ENCODE results near the gene KLHL13.
"Not testable (repeated sequence)": the region's sequence is repeated elsewhere in the genome, so short reads cannot be mapped to it uniquely, and the experiment has no call there.

Gene KLHL13

GRCh38 chrX:118066867-118067515, 49.6 kb downstream of the KLHL13 start:
- DNase-seq (ENCODE audit: low read depth) = no peak

DNA sequence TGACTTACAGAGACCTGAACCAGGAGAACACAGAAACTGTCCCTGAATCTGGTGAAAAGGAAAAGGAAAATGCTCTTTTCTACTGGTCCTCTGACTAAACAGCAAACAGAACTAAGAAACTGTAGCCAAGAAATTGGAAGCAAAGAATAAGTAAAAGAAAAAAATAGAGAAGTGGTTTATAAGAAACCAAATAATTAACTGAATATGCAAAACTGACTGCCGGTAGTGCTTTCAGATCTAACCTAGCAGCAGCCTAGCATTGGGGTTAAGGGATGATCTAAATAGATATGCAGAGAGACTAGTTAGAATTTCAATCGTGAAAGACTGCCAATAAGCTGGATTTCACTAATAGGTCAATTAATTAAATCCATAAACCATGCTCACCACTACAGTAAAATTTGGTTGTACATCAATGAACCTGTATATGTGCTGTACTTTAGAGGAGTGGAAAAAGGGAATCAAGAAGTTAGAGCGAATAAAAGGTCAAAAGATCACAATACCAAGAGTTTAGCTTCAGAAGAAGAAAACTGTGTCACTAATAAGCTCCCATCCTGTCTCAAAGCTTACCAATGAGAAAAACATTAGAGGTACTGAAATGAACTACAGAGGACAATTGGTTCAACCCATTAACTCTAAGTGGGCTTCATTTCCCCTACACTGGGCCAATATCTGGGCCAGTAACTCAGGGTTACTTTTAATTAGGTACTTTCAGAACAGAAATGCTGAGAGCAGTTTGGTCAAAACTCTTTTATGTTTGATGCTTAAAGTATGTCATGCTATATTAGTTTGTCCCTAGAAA, 53.6 kb downstream of the KLHL13 start:
- DNase-seq (ENCODE audit: low read depth) = no peak

DNA sequence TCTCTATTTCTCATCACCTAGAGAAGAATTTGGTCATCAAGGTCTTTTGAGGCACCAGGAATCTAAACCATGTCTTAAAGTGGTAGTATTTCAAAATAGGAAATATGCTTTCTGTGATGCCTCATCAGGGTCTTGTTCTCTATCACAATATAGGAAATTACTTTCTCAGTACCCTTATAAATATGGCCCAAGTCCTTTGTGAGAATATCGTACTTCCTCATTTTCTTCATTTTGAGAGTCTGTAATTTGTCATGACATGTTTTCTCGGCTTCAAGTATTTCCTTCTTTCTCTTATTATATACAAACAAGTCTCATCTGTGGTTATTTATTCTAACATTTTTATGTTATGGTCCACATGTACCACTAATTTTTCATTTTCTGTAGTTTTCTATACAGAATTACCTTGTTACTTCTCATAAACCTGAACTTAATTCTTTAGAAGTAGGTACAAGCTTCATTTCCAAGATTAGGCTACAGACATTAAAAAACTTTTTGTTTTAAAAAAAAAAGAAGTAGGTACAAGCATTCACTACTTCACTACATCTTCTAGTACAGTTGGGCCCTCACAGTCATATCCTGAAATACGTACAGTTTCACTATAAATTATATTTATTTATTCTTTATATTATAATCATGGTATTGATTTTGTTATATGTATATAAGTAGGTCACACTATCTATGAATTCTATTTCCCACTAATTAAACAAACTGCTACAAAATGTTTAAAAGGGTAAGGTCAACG, 54.4 kb downstream of the KLHL13 start:
- DNase-seq (ENCODE audit: low read depth) = no peak

DNA sequence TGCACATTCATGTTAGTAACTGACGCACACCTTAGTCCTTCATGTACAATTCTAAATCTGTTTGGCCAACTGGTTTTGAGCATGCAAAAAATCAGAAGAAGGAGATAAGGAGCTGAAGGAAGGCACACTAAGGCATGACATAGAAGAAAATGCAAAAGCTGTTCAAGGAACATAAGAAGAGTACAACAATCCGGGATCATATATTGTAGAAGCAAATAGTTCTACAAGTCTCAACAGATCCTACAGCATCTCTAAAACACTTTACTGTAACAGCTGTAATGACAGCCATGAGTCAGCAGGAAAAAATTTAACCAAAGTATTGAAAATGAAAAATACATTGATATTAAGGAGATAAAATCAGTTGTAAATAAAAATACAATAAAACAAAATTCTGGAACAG, 57.7 kb downstream of the KLHL13 start:
- no peak for DNase-seq (ENCODE audit: low read depth)

DNA sequence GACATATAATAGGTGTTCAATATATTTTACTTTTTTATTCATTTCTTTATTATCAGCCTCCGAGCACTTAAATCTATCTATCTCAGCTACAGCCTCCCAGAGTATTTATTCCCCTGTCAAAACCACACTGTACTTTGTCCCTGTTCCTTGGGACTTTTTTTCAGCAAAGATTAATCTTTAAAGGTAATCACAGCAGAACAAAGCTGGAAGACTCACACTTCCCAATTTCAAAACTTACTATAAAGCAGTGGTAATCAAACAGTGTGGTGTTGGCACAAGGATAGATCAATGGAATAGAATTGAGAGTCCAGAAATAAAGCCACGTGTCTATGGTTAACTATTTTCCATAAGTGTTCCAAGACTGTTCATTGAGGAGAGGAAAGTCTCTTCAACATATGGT, 59.7 kb downstream of the KLHL13 start:
- no peak for DNase-seq (ENCODE audit: low read depth)

DNA sequence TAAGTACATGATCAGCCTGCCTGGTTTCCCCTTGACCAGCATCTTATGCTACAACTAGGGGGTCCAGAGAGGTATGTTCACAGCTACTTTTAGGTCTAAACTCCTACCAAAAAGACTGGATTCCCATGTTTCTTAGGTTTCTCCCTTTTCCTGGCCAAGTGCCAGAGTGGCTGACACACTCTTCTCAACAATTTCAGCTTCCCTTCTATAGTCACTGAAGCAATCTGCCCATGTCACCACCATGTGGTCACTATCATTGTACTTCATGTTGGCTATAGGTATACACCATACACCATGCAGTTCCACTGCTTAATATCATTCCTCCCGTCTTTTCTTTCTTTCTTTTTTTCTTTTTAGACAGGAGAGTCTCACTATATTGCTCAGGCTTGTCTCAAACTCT, 66.9 kb downstream of the KLHL13 start:
- DNase-seq (ENCODE audit: low read depth) = no peak

DNA sequence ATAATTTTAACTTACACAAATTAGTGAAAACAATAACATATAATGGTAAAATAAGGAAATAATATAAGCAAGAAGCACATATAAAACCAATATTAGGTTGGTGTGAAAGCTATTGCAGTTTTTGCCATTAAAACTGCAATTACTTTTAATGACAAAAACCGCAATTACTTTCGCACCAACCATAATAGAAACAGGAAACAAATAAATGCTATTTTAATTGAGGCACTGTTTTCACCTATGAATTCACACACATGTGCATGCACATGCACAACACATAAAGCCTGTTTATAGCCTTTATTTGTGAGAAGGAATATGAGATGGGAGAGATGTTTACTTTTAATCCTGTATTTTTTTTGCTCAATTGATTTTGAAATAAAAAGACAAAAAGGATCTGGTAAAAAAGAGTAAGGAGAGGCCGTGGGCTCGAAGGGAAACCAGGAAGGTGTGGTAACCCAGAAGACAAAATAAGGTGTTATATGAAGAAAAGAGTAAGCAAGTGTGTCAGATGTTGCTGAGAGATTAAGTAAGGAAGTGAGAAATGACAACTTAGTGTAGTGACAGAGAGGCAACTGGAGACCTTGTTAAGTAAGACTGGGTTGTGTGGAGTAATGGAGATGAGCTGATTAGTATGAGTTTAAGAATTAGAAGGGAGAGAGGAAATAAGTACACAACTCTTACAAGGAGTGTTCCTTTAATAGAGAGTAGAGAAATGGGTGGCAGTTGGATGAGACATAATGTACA, 69.0 kb downstream of the KLHL13 start:
- DNase-seq (ENCODE audit: low read depth) = no peak

DNA sequence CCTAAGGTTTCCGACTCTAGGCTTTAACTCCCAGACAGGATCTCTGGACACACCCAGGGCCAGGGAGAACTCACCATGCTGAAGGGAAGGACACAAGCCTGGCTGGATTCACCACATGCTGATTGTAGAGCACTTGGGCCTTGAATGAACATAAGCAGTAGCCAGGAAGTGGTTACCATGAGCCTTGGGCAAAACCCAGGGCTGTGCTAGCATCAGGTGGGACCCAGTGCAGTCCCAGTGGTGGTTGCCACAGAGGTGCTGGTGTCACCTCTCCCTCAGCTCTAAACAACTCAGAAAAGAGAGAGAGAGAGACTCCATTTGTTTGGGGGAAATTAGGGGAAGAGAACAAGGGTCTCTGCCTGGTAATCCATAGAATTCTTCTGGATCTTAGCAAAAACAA, 77.0 kb downstream of the KLHL13 start:
- no peak for DNase-seq (ENCODE audit: low read depth)

DNA sequence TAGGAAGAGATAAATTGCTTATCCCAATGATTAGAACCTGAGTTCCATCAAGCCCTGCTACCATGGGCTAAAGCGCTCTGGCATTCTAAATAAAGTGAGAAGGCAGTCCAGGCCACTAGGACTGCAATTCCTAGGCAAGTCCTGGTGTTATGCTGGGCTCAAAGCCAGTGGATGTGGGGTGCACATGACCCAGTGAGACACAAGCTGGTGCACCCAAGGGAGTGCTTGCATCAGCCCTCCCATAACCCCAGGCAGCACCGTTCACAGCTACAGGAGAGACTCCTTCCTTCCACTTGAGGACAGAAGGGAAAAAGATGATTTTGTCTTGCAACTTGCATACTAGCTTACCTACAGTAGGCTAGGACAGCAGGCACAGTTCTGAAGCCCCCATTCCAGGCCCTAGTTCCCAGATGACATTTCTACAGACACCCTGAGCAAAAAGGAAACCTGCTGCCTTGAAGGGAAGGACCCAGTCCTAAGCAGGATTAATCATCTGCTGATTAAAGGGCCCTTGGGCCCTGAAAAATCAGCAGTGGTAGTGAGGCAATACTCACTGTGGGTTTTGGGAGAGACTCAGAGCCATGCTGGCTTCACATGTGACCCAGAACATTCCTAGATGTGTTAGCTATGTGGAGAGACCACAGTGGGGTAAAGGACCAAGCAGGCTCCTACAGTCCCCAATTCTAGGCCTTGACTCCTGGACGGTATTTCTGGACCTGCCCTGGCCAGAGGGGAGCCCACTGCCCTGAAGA, 77.8 kb downstream of the KLHL13 start:
- DNase-seq (ENCODE audit: low read depth) = no peak

DNA sequence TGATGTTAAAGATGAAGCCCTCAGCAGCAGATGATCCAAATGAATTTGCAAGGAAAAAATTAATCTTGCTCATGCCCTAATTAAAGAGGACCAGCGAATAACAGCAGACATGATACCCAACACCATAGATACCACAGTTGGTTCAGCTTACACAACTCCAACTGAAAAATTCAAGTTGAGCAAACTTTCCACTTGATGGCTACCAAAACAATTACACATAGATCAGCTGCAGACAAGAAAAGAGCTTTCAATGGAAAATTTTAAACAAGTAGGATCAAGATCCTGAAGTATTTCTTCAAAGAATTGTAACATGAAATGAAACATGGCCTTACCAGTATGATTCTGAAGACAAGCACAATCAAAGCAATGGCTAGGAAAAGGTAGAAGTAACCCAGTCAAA, 90.0 kb downstream of the KLHL13 start:
- no peak for DNase-seq (ENCODE audit: low read depth)

DNA sequence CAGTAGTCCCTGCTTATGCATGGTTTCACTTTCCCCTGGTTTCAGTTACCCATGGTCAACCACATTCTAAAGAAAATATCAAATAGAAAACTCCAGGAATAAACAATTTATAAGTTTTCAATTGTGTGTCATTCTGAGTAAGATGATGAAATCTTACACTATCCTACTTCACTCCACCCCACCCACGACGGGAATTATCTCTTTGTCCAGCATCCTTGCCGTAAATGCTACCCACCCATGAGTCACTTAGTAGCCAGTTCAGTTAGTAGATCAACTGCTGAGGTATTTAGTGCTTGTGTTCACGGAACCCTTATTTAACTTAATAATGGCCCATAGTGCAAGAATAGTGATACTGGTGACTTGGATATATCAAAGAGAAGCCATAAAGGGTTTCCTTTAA, 91.4 kb downstream of the KLHL13 start:
- no peak for DNase-seq (ENCODE audit: low read depth)

DNA sequence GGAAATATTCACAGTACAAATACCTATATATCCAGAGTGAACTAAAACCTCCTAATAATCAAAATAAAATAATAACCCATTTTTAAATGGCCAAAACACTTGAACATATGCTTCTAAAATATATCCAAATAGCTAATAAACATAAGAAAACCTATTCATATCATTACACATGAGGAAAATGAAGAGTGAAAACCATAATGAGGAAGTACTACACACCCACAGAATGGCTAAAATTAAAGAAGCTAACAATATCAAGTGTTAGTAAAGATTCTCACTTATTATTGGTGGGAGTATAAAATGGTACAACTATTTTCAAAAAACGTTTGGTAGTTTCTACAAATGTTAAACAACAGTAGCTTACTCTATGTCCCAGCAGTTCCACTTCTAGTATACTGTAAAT, 92.1 kb downstream of the KLHL13 start:
- no peak for DNase-seq (ENCODE audit: low read depth)

DNA sequence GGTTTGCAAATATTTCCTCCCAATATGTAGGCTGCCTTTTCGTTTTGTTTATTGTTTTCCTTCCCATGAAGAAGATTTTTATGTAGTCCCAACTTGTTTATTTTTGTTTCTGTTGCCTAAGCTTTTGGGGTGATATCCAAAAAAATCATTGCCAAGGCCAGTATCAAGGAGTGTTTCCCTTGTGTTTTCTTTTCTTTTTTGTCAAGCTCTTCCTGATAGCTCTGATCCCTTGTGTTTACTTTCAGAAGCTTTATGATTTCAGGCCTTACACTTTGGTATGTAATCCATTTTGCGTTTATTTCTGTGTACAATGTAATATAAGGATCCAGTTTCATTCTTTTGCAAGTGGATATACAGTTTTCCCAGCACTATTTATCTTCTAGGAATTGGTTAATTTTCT, 93.9 kb downstream of the KLHL13 start:
- no peak for DNase-seq (ENCODE audit: low read depth)

DNA sequence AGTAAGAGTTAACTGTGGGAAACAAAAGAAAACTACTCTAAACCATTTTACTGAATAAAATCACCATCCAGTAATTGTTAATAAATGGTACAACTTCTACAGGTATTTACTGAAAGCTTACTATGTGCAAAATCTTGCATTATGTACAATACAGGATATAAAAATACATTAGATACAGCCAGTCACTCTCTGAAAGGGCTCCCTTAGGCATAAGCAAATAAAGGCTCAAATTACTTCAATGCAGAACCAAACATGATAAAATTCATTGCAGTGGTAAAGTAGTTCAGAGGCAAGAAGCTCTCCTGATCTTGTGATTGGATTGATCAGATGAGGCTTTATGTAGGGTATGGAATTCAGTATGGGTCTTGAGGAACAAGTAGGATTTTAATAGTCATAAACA, 100.2 kb downstream of the KLHL13 start:
- no peak for DNase-seq (ENCODE audit: low read depth)

GRCh38 chrX:118002417-118002816, 114.2 kb downstream of the KLHL13 start:
- not testable (repeated sequence) for DNase-seq (ENCODE audit: low read depth)

DNA sequence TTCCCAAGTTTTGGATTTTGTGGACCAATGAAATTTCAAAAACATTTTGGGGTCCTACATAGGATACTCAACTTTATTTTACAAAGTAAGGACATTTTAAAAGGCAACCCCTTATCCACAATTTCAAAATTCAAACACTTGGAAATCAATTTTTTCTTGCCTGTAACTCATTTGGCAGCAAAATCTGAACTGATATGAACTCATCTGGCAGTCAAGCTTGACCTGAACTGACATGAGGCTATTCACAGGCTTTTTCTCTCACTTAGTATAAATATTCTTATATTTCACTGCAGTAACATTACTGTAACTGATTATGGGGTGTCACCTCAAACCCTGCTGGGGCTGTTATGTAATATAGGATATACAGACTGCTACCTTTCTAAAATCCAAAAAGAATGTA, 116.1 kb downstream of the KLHL13 start:
- no peak for DNase-seq (ENCODE audit: low read depth)

GRCh38 chrX:117998171-117998570, 118.4 kb downstream of the KLHL13 start:
- DNase-seq (ENCODE audit: low read depth) = no peak

DNA sequence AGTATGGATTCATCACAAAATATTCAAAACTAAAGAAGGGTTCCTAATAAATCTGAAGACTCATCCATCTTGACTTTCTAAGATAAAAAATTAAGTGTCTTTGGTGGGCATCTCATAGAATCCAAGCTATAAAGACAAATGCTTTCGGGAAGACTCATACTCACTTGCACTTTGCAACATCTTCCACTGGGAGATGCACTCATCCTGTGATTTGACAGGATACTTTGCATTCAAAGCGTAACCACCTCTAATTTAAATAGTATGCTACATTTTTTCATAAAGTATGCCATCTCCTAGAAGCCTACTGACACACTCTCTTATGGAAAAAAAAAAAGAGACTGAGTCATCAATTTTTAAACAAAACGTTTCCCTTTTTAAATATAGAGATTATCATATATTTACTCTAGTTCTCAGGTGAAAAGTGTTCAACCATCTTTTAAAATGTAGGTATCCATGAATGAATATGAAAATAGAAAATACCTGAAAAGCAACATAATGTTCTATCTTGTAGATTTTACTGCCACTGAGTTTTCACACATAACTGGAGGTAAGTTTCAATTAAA, 119.6 kb downstream of the KLHL13 start:
- DNase-seq (ENCODE audit: low read depth) = no peak

DNA sequence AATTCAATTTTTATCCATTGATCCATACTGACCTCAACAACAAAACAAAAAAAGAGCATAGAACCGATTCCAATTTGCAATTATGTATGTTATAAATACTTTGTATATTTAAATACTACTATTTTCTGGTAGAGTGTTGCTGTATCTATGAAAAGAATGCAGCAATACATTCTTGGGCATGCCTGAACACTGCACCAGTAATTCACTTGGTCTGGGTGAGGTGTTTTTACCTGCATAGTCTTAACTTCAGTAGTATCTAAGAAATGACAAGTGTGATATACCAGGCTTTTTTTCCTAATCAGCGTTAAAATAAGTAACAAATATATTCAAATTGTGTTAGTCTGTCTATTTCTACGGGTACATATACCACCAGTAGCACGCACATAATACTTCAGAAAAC, 120.2 kb downstream of the KLHL13 start:
- DNase-seq (ENCODE audit: low read depth) = no peak

GRCh38 chrX:117995378-117995777, 121.2 kb downstream of the KLHL13 start:
- DNase-seq (ENCODE audit: low read depth) = no peak

- no peak for DNase-seq (ENCODE audit: low read depth)
Observed at GRCh38 chrX:117992192-117992723, 124.4 kb downstream of the KLHL13 start.

All from stimulated activated CD8-positive, alpha-beta memory T cell treated with anti-CD3 and anti-CD28 coated beads, Interleukin-15, amount 100 ng/mL, for 24 hours (primary cell).